C4-2B (cell line): ENCODE measurements around the gene TBKBP1.

ENCODE experiments used
- H3K27ac ChIP-seq: fragments of 450-650 bp; 2 replicates; pipeline ENCODE4 v1.5.1; 2017
- CTCF ChIP-seq: fragments of 450-650 bp; conservative IDR thresholded peaks from 2 replicates; pipeline ENCODE4 v1.5.1; 2017; ENCODE audit warnings: mild to moderate bottlenecking
- ZFX ChIP-seq: fragments of 450-650 bp; IDR thresholded peaks from 2 replicates; pipeline ENCODE4 v1.6.1; 2017

Gene TBKBP1

GRCh38 chr17:47665655-47666054 lies 28.3 kb upstream of the TBKBP1 start:
- TF ChIP-seq ZFX: no peak
- no peak overlapping the region for H3K27ac ChIP-seq

GRCh38 chr17:47669081-47669480 lies 24.9 kb upstream of the TBKBP1 start:
- TF ChIP-seq CTCF (no peak), ZFX (no peak)
- H3K27ac ChIP-seq: peak overlapping the region; percentile 73

GRCh38 chr17:47670064-47670463 lies 23.9 kb upstream of the TBKBP1 start:
- TF ChIP-seq ZFX (no peak), CTCF (no peak)
- H3K27ac ChIP-seq: peak overlapping the region; percentile 73

GRCh38 chr17:47674499-47674898 lies 19.5 kb upstream of the TBKBP1 start:
- no peak for TF ChIP-seq ZFX
- TF ChIP-seq CTCF: no peak
- H3K27ac ChIP-seq: peak overlapping the region; percentile 92

GRCh38 chr17:47675380-47676198 lies 18.4 kb upstream of the TBKBP1 start:
- TF ChIP-seq ZFX (no peak), CTCF (no peak)
- peak overlapping the region; percentile 92; the same call in 1 of the 2 replicates for H3K27ac ChIP-seq

GRCh38 chr17:47676199-47676472 lies 17.8 kb upstream of the TBKBP1 start:
- no peak for TF ChIP-seq CTCF
- TF ChIP-seq ZFX: no peak
- peak overlapping the region; percentile 92; the same call in 1 of the 2 replicates for H3K27ac ChIP-seq

GRCh38 chr17:47676510-47677165 lies 17.3 kb upstream of the TBKBP1 start:
- H3K27ac ChIP-seq: peak overlapping the region; percentile 92
- TF ChIP-seq CTCF (no peak), ZFX (no peak)

GRCh38 chr17:47678196-47678595 lies 15.8 kb upstream of the TBKBP1 start:
- TF ChIP-seq CTCF (no peak), ZFX (no peak)
- H3K27ac ChIP-seq: peak overlapping the region; percentile 29
